Gastrocnemius medialis (tissue), 4 donors: ENCODE measurements around the gene TUBB2B.

Experiments used
- CTCF ChIP-seq, 5 experiments: fragments of 450-650 bp in 3 of 5; fragments of 200-600 bp in 2 of 5; sonication (generic) in 2 of 5; IDR thresholded peaks in 4 of 5; conservative IDR thresholded peaks in 1 of 5; 1 replicate in 4 of 5; 2 replicates in 1 of 5; pipeline ENCODE4 v1.5.1; 2016 to 2019; ENCODE audit warnings: antibody characterized with exemption in 5 of 5, mild to moderate bottlenecking in 3 of 5, moderate library complexity in 3 of 5
- POLR2A ChIP-seq, 2 donors: fragments of 450-650 bp; IDR thresholded peaks; one replicate each; pipeline ENCODE4 v1.6.1; 2017; ENCODE audit warnings: antibody characterized with exemption in 2 of 2, mild to moderate bottlenecking in 2 of 2, moderate library complexity in 2 of 2

- no peak for TF ChIP-seq CTCF (IDR thresholded peaks at IDR 0.05 in 4 of 5, conservative IDR thresholded peaks at IDR 0.05 in 1 of 5)
- no peak for TF ChIP-seq POLR2A (IDR thresholded peaks at IDR 0.05)
Observed at GRCh38 chr6:3277251-3277650, 49.8 kb upstream of the TUBB2B start.
